A549 (cell line): ENCODE measurements around the gene IFITM1. TPM values are rescaled to one million over a fixed set of nuclear protein-coding genes. Genes with fewer than 3 reads are reported as not detected.

Source experiments
- ATAC-seq, 2 experiments: fragments of 200-7000 bp in 1 of 2; fragments of >200 bp in 1 of 2; cut with Nextera tagmentation in 1 of 2; cut with Tn5 transposase in 1 of 2; 3 replicates each; pipeline versions ENCODE4 v1.8.0 to v1.9.1; 2018 to 2020; ENCODE audit warnings: mild to moderate bottlenecking in 1 of 2, moderate library complexity in 1 of 2
- CTCF ChIA-PET: fragments of 300-600 bp; sonication (Branson Sonifier 250); formaldehyde crosslinking; extraction: SDS; loops from one replicate; lab custom pipeline; 2021; ENCODE audit warnings: antibody characterized with exemption, inconsistent platforms; lab: Yijun Ruan, JAX
- POLR2A ChIA-PET: fragments of 350-600 bp; formaldehyde crosslinking; extraction: SDS; loops from one replicate; lab custom pipeline; 2021; ENCODE audit warnings: antibody characterized with exemption, inconsistent platforms; lab: Yijun Ruan, JAX
- DNase-seq, 2 experiments: peaks; one replicate each; pipeline versions ENCODE4 v3.0.0 to v3.0.0-alpha.2; 2011 to 2016; ENCODE audit warnings: low read depth in 1 of 2, low spot score in 1 of 2
- FAIRE-seq: peaks from 2 replicates; lab custom pipeline; 2011; peaks lifted over from hg19 to GRCh38; lab: Jason Lieb, UNC
- H3K27ac ChIP-seq, 2 experiments: fragments of >200 bp; sonication (Bioruptor Twin); formaldehyde crosslinking; 3 replicates each; pipeline ENCODE4 v1.5.1; 2016 to 2017
- H3K4me1 ChIP-seq: fragments of >200 bp; sonication (Bioruptor Twin); formaldehyde crosslinking; 3 replicates; pipeline ENCODE4 v1.6.1; 2016
- H3K4me2 ChIP-seq: fragments of >200 bp; sonication (Bioruptor Twin); formaldehyde crosslinking; 3 replicates; pipeline ENCODE4 v1.6.1; 2016
- H3K4me3 ChIP-seq: fragments of >200 bp; sonication (Bioruptor Twin); formaldehyde crosslinking; 3 replicates; pipeline ENCODE4 v1.5.1; 2016
- H3K9me3 ChIP-seq: fragments of >200 bp; sonication (Bioruptor Twin); formaldehyde crosslinking; 3 replicates; pipeline ENCODE4 v1.6.1; 2016
- ATOH8 ChIP-seq: fragments of 250-450 bp; sonication (Bioruptor Pico); IDR thresholded peaks from 2 replicates; pipeline ENCODE4 v1.5.0; 2020; ENCODE audit warnings: low read depth, mild to moderate bottlenecking, moderate library complexity
- BCL3 ChIP-seq: fragments of >200 bp; sonication (Bioruptor Twin); formaldehyde crosslinking; IDR thresholded peaks from 3 replicates; pipeline ENCODE4 v1.6.1; 2016
- BHLHE40 ChIP-seq: IDR thresholded peaks from 2 replicates; pipeline ENCODE4 v1.6.1; 2012; ENCODE audit warnings: low read depth, low read length, inconsistent platforms
- CBX8 ChIP-seq: fragments of 200-600 bp; sonication (generic); IDR thresholded peaks from 2 replicates; pipeline ENCODE4 v1.6.1; 2016
- CHD2 ChIP-seq: fragments of 150-350 bp; IDR thresholded peaks from 2 replicates; pipeline ENCODE4 v1.6.1; 2014; ENCODE audit warnings: low read length; ENCODE audit not compliant: partially characterized antibody
- E2F6 ChIP-seq: IDR thresholded peaks from 2 replicates; pipeline ENCODE4 v1.6.1; 2012; ENCODE audit warnings: low read depth, borderline replicate concordance
- EHMT2 ChIP-seq: fragments of 200-600 bp; sonication (generic); IDR thresholded peaks from 2 replicates; pipeline ENCODE4 v1.6.1; 2016; ENCODE audit warnings: antibody characterized with exemption, low read depth, mild to moderate bottlenecking, moderate library complexity
- ELK1 ChIP-seq: fragments of 150-350 bp; IDR thresholded peaks from 2 replicates; pipeline ENCODE4 v1.6.1; 2014; ENCODE audit warnings: low read depth, mild to moderate bottlenecking, low read length
- EP300 ChIP-seq, 2 experiments: fragments of >200 bp; sonication (Bioruptor Twin); formaldehyde crosslinking; IDR thresholded peaks; 2 replicates in 1 of 2; 3 replicates in 1 of 2; pipeline ENCODE4 v1.6.1; 2016 to 2017
- ESRRA ChIP-seq: fragments of 150-350 bp; IDR thresholded peaks from 2 replicates; pipeline ENCODE4 v1.6.1; 2014; ENCODE audit warnings: mild to moderate bottlenecking, low read length, borderline replicate concordance
- FOSB ChIP-seq: fragments of 250-450 bp; sonication (Bioruptor Pico); IDR thresholded peaks from 2 replicates; pipeline ENCODE4 v1.5.0; 2020; ENCODE audit warnings: mild to moderate bottlenecking, moderate library complexity
- FOXS1 ChIP-seq: fragments of 250-450 bp; sonication (Bioruptor Pico); IDR thresholded peaks from 2 replicates; pipeline ENCODE4 v1.5.0; 2020; ENCODE audit warnings: mild to moderate bottlenecking, moderate library complexity
- GATA3 ChIP-seq: IDR thresholded peaks from 2 replicates; pipeline ENCODE4 v1.6.1; 2012; ENCODE audit warnings: borderline replicate concordance
- HDAC2 ChIP-seq: fragments of 200-600 bp; sonication (generic); IDR thresholded peaks from 2 replicates; pipeline ENCODE4 v1.6.1; 2016
- HOXB5 ChIP-seq: fragments of 250-450 bp; sonication (Bioruptor Pico); IDR thresholded peaks from 2 replicates; pipeline ENCODE4 v1.5.0; 2020; ENCODE audit warnings: mild to moderate bottlenecking, moderate library complexity
- JUN ChIP-seq, 2 experiments: fragments of >200 bp; sonication (Bioruptor Twin); formaldehyde crosslinking; IDR thresholded peaks; 2 replicates in 1 of 2; 3 replicates in 1 of 2; pipeline ENCODE4 v1.6.1; 2016 to 2017
- KDM1A ChIP-seq: fragments of 200-600 bp; sonication (generic); IDR thresholded peaks from 2 replicates; pipeline ENCODE4 v1.6.1; 2016; ENCODE audit warnings: low read depth, mild to moderate bottlenecking
- KDM5A ChIP-seq: fragments of 200-600 bp; sonication (generic); IDR thresholded peaks from 2 replicates; pipeline ENCODE4 v1.6.1; 2016; ENCODE audit warnings: antibody characterized with exemption, mild to moderate bottlenecking
- MAX ChIP-seq: IDR thresholded peaks from 2 replicates; pipeline ENCODE4 v1.6.1; 2012
- NFE2L2 ChIP-seq: fragments of 150-350 bp; conservative IDR thresholded peaks from 2 replicates; pipeline ENCODE4 v1.6.1; 2014; ENCODE audit warnings: low read length
- NR3C1 ChIP-seq: fragments of >200 bp; sonication (Bioruptor Twin); formaldehyde crosslinking; IDR thresholded peaks from 3 replicates; pipeline ENCODE4 v1.6.1; 2017
- PHF8 ChIP-seq: fragments of 200-600 bp; sonication (generic); IDR thresholded peaks from 2 replicates; pipeline ENCODE4 v1.6.1; 2016; ENCODE audit warnings: low read depth, mild to moderate bottlenecking, antibody characterized with exemption, moderate library complexity, borderline replicate concordance
- POLR2A ChIP-seq: IDR thresholded peaks from 2 replicates; pipeline ENCODE4 v1.6.1; 2012; ENCODE audit warnings: mild to moderate bottlenecking, low read length
- POLR2AphosphoS2 ChIP-seq: conservative IDR thresholded peaks from 2 replicates; pipeline ENCODE4 v1.6.1; 2012; ENCODE audit warnings: low read length, improper control_type of control experiment, inconsistent platforms
- RAD21 ChIP-seq, 2 experiments: fragments of >200 bp in 1 of 2; sonication (Bioruptor Twin) in 1 of 2; formaldehyde crosslinking in 1 of 2; IDR thresholded peaks in 1 of 2; conservative IDR thresholded peaks in 1 of 2; 2 replicates in 1 of 2; 3 replicates in 1 of 2; pipeline ENCODE4 v1.6.1; 2012 to 2018; ENCODE audit warnings: inconsistent platforms in 1 of 2
- RCOR1 ChIP-seq: fragments of 150-350 bp; IDR thresholded peaks from 2 replicates; pipeline ENCODE4 v1.6.1; 2014; ENCODE audit warnings: antibody characterized with exemption, low read length, low read depth
- REST ChIP-seq: fragments of 200-600 bp; sonication (generic); IDR thresholded peaks from 2 replicates; pipeline ENCODE4 v1.6.1; 2016; ENCODE audit warnings: antibody characterized with exemption, mild to moderate bottlenecking, moderate library complexity
- SREBF2 ChIP-seq: fragments of 450-650 bp; IDR thresholded peaks from 2 replicates; pipeline ENCODE4 v1.6.1; 2014; ENCODE audit warnings: mild to moderate bottlenecking, moderate library complexity
- TFCP2L1 ChIP-seq: fragments of 250-450 bp; sonication (Bioruptor Pico); IDR thresholded peaks from 2 replicates; pipeline ENCODE4 v1.5.0; 2021; ENCODE audit warnings: mild to moderate bottlenecking
- ZC3H11A ChIP-seq: fragments of 450-650 bp; IDR thresholded peaks from 2 replicates; pipeline ENCODE4 v1.6.1; 2014; ENCODE audit warnings: antibody characterized with exemption, mild to moderate bottlenecking
- WGBS: methylation state at CpG from one replicate; pipeline ENCODE4 v1.1.6; 2017; ENCODE audit errors: missing lambda C conversion rate; 5-methylcytosine and 5-hydroxymethylcytosine counted together
- polyA plus RNA-seq, 4 experiments: library from polyadenylated mRNA; depleted of rRNA in 3 of 4; stranded (reverse); fragments of >200 nt; fragmentation: RNase III in 1 of 4; extraction: RNeasy Plus Mini Kit Qiagen cat#74134 plus additional on column Dnase treatment in 1 of 4; gene quantifications; 2 replicates in 3 of 4; 3 replicates in 1 of 4; pipeline ENCODE4 v1.2.3, GENCODE V29; 2011 to 2017

Gene IFITM1
- polyA plus RNA-seq, 2 of the 4 experiments (the other 2 are of a cell fraction), result 0.14 to 1.7 TPM

- Histone ChIP-seq H3K4me2 (no peak overlapping the region), H3K4me3 (no peak overlapping the region), H3K9me3 (no peaks in the 10 kb centered on the region), H3K4me1 (no peaks in the 10 kb centered on the region), H3K27ac (no peak overlapping the region)
- POLR2A ChIA-PET, result interaction anchor here (0.8 to 1.4 kb wide), 2 partner anchors 11 kb away, joined by 4 to 6 read pairs; no protein-coding TSS in a partner anchor
- ATAC-seq (no peak), FAIRE-seq (no peak), DNase-seq (no peak)
- TF ChIP-seq RCOR1 (no peak), RAD21 (conservative IDR thresholded peaks at IDR 0.05 in 1 of 2, IDR thresholded peaks at IDR 0.05 in 1 of 2) (no peak), HDAC2 (no peak), HOXB5 (no peak), ESRRA (no peak), PHF8 (no peak), BCL3 (no peak), CHD2 (no peak), ATOH8 (no peak), CBX8 (no peak), FOSB (CRISPR knock-in tag) (no peak), GATA3 (no peak), ELK1 (no peak), E2F6 (no peak), POLR2A (no peak), JUN (IDR thresholded peaks at IDR 0.05) (no peak)
- 82% methylated on average over 11 of the region's 11 CpGs for WGBS
- CTCF ChIA-PET, result interaction anchor here (0.7 to 1.6 kb wide), 9 partner anchors 8 to 452 kb away, joined by 3 to 6 read pairs (median 3); no protein-coding TSS in a partner anchor
Observed at GRCh38 chr11:344836-345578, 31.2 kb downstream of the IFITM1 start.

GRCh38 chr11:346529-346928, 32.7 kb downstream of the IFITM1 start:
- DNase-seq, result no peak
- H3K27ac ChIP-seq, result no peak overlapping the region
- no peaks in the 10 kb centered on the region for H3K4me1 ChIP-seq
- H3K9me3 ChIP-seq, result no peaks in the 10 kb centered on the region
- WGBS, result 73% methylated on average over 3 of the region's 3 CpGs
- no peak for ATAC-seq
- H3K4me2 ChIP-seq, result no peak overlapping the region
- no peak for FAIRE-seq
- POLR2A ChIA-PET, result interaction anchor here (1.4 kb wide), 1 partner anchor 9 kb away, joined by 6 read pairs; no protein-coding TSS in a partner anchor
- CTCF ChIA-PET, result interaction anchor here (1.2 to 1.6 kb wide), 2 partner anchors 10 to 172 kb away, joined by 3 to 4 read pairs; no protein-coding TSS in a partner anchor
- no peak overlapping the region for H3K4me3 ChIP-seq
- TF ChIP-seq ZC3H11A, result no peak
- TF ChIP-seq EP300 (IDR thresholded peaks at IDR 0.05), result no peak
- TF ChIP-seq BHLHE40, result no peak
- no peak for TF ChIP-seq TFCP2L1 (CRISPR knock-in tag)
- TF ChIP-seq SREBF2, result no peak
- TF ChIP-seq POLR2AphosphoS2, result no peak
- TF ChIP-seq POLR2A, result no peak
- no peak for TF ChIP-seq NR3C1
- TF ChIP-seq FOXS1 (CRISPR knock-in tag), result no peak
- no peak for TF ChIP-seq NFE2L2
- no peak for TF ChIP-seq BCL3
- no peak for TF ChIP-seq ESRRA
- no peak for TF ChIP-seq EHMT2
- TF ChIP-seq REST, result no peak
- no peak for TF ChIP-seq MAX
- no peak for TF ChIP-seq KDM1A
- no peak for TF ChIP-seq KDM5A
